Fibroblast of lung (primary cell): ENCODE results near the gene RASSF4. TPM values are rescaled to one million over a fixed set of nuclear protein-coding genes. Genes with fewer than 3 reads are reported as not detected.
A peak's percentile ranks its signal among the peaks of the same experiment; 100 is the strongest.

ENCODE experiments used
- DNase-seq, 2 donors: peaks; one replicate each; pipeline versions ENCODE4 v3.0.0 to v3.0.0-alpha.2; 2010; ENCODE audit warnings: low read depth in 2 of 2
- H2AFZ ChIP-seq: 2 replicates; pipeline ENCODE4 v1.5.1; 2012; ENCODE audit warnings: low read length, control low read depth, inconsistent platforms
- H3K27ac ChIP-seq: 2 replicates; pipeline ENCODE4 v1.5.1; 2011; ENCODE audit warnings: low read length, control low read depth; ENCODE audit not compliant: insufficient read depth
- H3K27me3 ChIP-seq: 2 replicates; pipeline ENCODE4 v1.5.1; 2011; ENCODE audit warnings: mild to moderate bottlenecking, low read length; ENCODE audit not compliant: control insufficient read depth, insufficient read depth
- H3K36me3 ChIP-seq: 2 replicates; pipeline ENCODE4 v1.5.1; 2011; ENCODE audit warnings: low read length; ENCODE audit not compliant: control insufficient read depth, insufficient read depth
- H3K4me1 ChIP-seq: 2 replicates; pipeline ENCODE4 v1.5.1; 2011; ENCODE audit warnings: low read length; ENCODE audit not compliant: control insufficient read depth, insufficient read depth; ENCODE audit errors: extremely low read depth
- H3K4me2 ChIP-seq: 2 replicates; pipeline ENCODE4 v1.5.1; 2011; ENCODE audit warnings: low read length, control low read depth; ENCODE audit not compliant: insufficient read depth; ENCODE audit errors: extremely low read depth
- H3K4me3 ChIP-seq, 4 experiments: fragments of 200-600 bp in 1 of 4; sonication (generic) in 1 of 4; replicated peaks in 1 of 4; 2 replicates each; pipeline ENCODE4 v1.5.1; 2011 to 2016; ENCODE audit warnings: low read length in 4 of 4, low read depth in 3 of 4, mild to moderate bottlenecking in 3 of 4, control low read depth in 2 of 4, inconsistent platforms in 1 of 4, mixed read lengths in 1 of 4; ENCODE audit not compliant: insufficient read depth in 1 of 4; ENCODE audit errors: control extremely low read depth in 1 of 4
- H3K79me2 ChIP-seq: 2 replicates; pipeline ENCODE4 v1.5.1; 2012; ENCODE audit warnings: mild to moderate bottlenecking, low read length, inconsistent platforms; ENCODE audit not compliant: control insufficient read depth, insufficient read depth
- H3K9ac ChIP-seq: 2 replicates; pipeline ENCODE4 v1.5.1; 2011; ENCODE audit warnings: mild to moderate bottlenecking, low read length, control low read depth; ENCODE audit not compliant: insufficient read depth
- H3K9me3 ChIP-seq: 2 replicates; pipeline ENCODE4 v1.5.1; 2012; ENCODE audit warnings: low read depth, low read length; ENCODE audit not compliant: control insufficient read depth, insufficient read depth
- H4K20me1 ChIP-seq: 2 replicates; pipeline ENCODE4 v1.5.1; 2011; ENCODE audit warnings: low read length; ENCODE audit not compliant: control insufficient read depth, insufficient read depth; ENCODE audit errors: extremely low read depth
- CTCF ChIP-seq, 2 donors: IDR thresholded peaks in 1 of 2; conservative IDR thresholded peaks in 1 of 2; 1 replicate in 1 of 2; 2 replicates in 1 of 2; pipeline ENCODE4 v1.5.1; 2011 to 2012; ENCODE audit warnings: low read length in 2 of 2, control low read depth in 1 of 2, inconsistent platforms in 1 of 2, low read depth in 1 of 2, mild to moderate bottlenecking in 1 of 2
- EZH2 ChIP-seq: IDR thresholded peaks from 2 replicates; pipeline ENCODE4 v1.5.1; 2012; ENCODE audit warnings: low read length, control low read depth, mild to moderate bottlenecking; ENCODE audit errors: missing control alignments
- polyA plus RNA-seq, 2 donors: library from polyadenylated mRNA; depleted of rRNA in 1 of 2; stranded (reverse) in 1 of 2; unstranded in 1 of 2; fragments of >200 nt; gene quantifications; 2 replicates each; pipeline ENCODE4 v1.2.1, GENCODE V29; 2011 to 2012; ENCODE audit warnings: missing spikeins in 1 of 2
- total RNA-seq: library from RNA; depleted of rRNA; stranded (reverse); fragments of >200 nt; gene quantifications from 2 replicates; pipeline ENCODE4 v1.2.1, GENCODE V29; 2014

The RASSF4 gene
- total and polyA plus RNA-seq, 2 donors (not counting 1 experiment from before 2014, with no cell fraction given) = 6.4 to 11.4 TPM

GRCh38 chr10:44972874-44973306, 13.3 kb downstream of the RASSF4 start:
- peaks cover 12% of the 10 kb centered on the region for H3K4me1 ChIP-seq
- no peak overlapping the region for H2AFZ ChIP-seq
- no peaks in the 10 kb centered on the region for H3K27me3 ChIP-seq
- no peaks in the 10 kb centered on the region for H3K9me3 ChIP-seq
- no peak overlapping the region for H3K4me3 ChIP-seq
- peaks cover 4% of the 10 kb centered on the region for H3K36me3 ChIP-seq
- no peak for DNase-seq
- H3K9ac ChIP-seq = no peak overlapping the region
- H4K20me1 ChIP-seq = no peaks in the 10 kb centered on the region
- H3K27ac ChIP-seq = no peak overlapping the region
- no peak overlapping the region for H3K4me2 ChIP-seq
- TF ChIP-seq EZH2 = no peak
- no peak for TF ChIP-seq CTCF (conservative IDR thresholded peaks at IDR 0.05 in 1 of 2, IDR thresholded peaks at IDR 0.05 in 1 of 2; ENCODE audit: low read depth in 1 of 2, low read length in 2 of 2)
- H3K79me2 ChIP-seq = peaks cover 4% of the 10 kb centered on the region

GRCh38 chr10:44973323-44974081, 13.9 kb downstream of the RASSF4 start:
- Histone ChIP-seq H3K4me3 (no peak overlapping the region), H3K4me2 (no peak overlapping the region), H2AFZ (no peak overlapping the region), H3K9ac (no peak overlapping the region), H3K9me3 (no peaks in the 10 kb centered on the region), H3K27me3 (no peaks in the 10 kb centered on the region), H4K20me1 (no peaks in the 10 kb centered on the region), H3K79me2 (peaks cover 7% of the 10 kb centered on the region), H3K4me1 (peaks cover 13% of the 10 kb centered on the region), H3K36me3 (peaks cover 4% of the 10 kb centered on the region), H3K27ac (no peak overlapping the region)
- TF ChIP-seq CTCF (conservative IDR thresholded peaks at IDR 0.05 in 1 of 2, IDR thresholded peaks at IDR 0.05 in 1 of 2; ENCODE audit: low read depth in 1 of 2, low read length in 2 of 2) (no peak), EZH2 (no peak)
- no peak for DNase-seq

- peaks cover 7% of the 10 kb centered on the region for H3K79me2 ChIP-seq
- peak overlapping the region; percentile 33 for H3K9ac ChIP-seq
- peaks cover 4% of the 10 kb centered on the region for H3K36me3 ChIP-seq
- TF ChIP-seq CTCF (conservative IDR thresholded peaks at IDR 0.05 in 1 of 2, IDR thresholded peaks at IDR 0.05 in 1 of 2; ENCODE audit: low read depth in 1 of 2, low read length in 2 of 2) (no peak), EZH2 (no peak)
- no peaks in the 10 kb centered on the region for H3K9me3 ChIP-seq
- no peaks in the 10 kb centered on the region for H4K20me1 ChIP-seq
- H3K4me1 ChIP-seq = peaks cover 18% of the 10 kb centered on the region
- H3K27ac ChIP-seq = peak overlapping the region; percentile 7
- no peaks in the 10 kb centered on the region for H3K27me3 ChIP-seq
- DNase-seq = no peak
- no peak overlapping the region for H2AFZ ChIP-seq
- H3K4me3 ChIP-seq = peak overlapping the region in 1 of 4 experiments; percentile 51
- H3K4me2 ChIP-seq = peak overlapping the region; percentile 20
These were observed 14.6 kb downstream of the RASSF4 start for GRCh38 chr10:44974082-44974627.
